ENCODE results near the gene TM4SF5.

GRCh38 chr17:4786516-4786915 lies 14.8 kb downstream of the TM4SF5 start:
- TF ChIP-seq CTCF (IDR thresholded peaks at IDR 0.05) (no peak), POLR2A (IDR thresholded peaks at IDR 0.05) (no peak)

Measured in suprapubic skin (tissue), 3 donors.